ENCODE measurements around the gene BEND3.
A peak's percentile ranks its signal among the peaks of the same experiment; 100 is the strongest.

BEND3 gene

GRCh38 chr6:107045826-107046675, 69.3 kb downstream of the BEND3 start:
- H3K9me3 Mint-ChIP-seq: no peaks in the 10 kb centered on the region
- peaks cover 28% of the 10 kb centered on the region for H3K4me1 Mint-ChIP-seq
- H3K4me3 Mint-ChIP-seq: peak overlapping the region; percentile 64 to 73 (median 69)
- no peaks in the 10 kb centered on the region for H3K27me3 Mint-ChIP-seq (ENCODE audit: low read depth)
- H3K27ac Mint-ChIP-seq: peak overlapping the region; percentile 91 to 98 (median 98)
- TF ChIP-seq CTCF (IDR thresholded peaks at IDR 0.05; ENCODE audit: unreplicated experiment in 3 of 3): no peak
- H3K36me3 Mint-ChIP-seq (ENCODE audit: low read depth): peaks cover 51% of the 10 kb centered on the region

GRCh38 chr6:107033126-107033525, 82.2 kb downstream of the BEND3 start:
- TF ChIP-seq CTCF (IDR thresholded peaks at IDR 0.05; ENCODE audit: unreplicated experiment in 3 of 3): no peak
- H3K27ac Mint-ChIP-seq: no peak overlapping the region
- H3K9me3 Mint-ChIP-seq: no peaks in the 10 kb centered on the region
- no peak overlapping the region for H3K4me3 Mint-ChIP-seq
- H3K4me1 Mint-ChIP-seq: peaks cover 21% of the 10 kb centered on the region
- peaks cover 36% of the 10 kb centered on the region for H3K36me3 Mint-ChIP-seq (ENCODE audit: low read depth)
- H3K27me3 Mint-ChIP-seq (ENCODE audit: low read depth): no peaks in the 10 kb centered on the region

- no peaks in the 10 kb centered on the region for H3K9me3 Mint-ChIP-seq
- H3K27me3 Mint-ChIP-seq (ENCODE audit: low read depth): peaks cover under 1% of the 10 kb centered on the region
- H3K4me1 Mint-ChIP-seq: peaks cover 21% of the 10 kb centered on the region
- H3K27ac Mint-ChIP-seq: no peak overlapping the region
- no peak overlapping the region for H3K4me3 Mint-ChIP-seq
- H3K36me3 Mint-ChIP-seq (ENCODE audit: low read depth): peaks cover 36% of the 10 kb centered on the region
- no peak for TF ChIP-seq CTCF (IDR thresholded peaks at IDR 0.05; ENCODE audit: unreplicated experiment in 3 of 3)
Observed at GRCh38 chr6:107032051-107032450, 83.3 kb downstream of the BEND3 start.

- H3K4me3 Mint-ChIP-seq: peak overlapping the region; percentile 98 to 99 (median 99)
- H3K4me1 Mint-ChIP-seq: peaks cover 21% of the 10 kb centered on the region
- peaks cover 4% of the 10 kb centered on the region for H3K9me3 Mint-ChIP-seq
- TF ChIP-seq CTCF (IDR thresholded peaks at IDR 0.05; ENCODE audit: unreplicated experiment in 3 of 3): no peak
- H3K27ac Mint-ChIP-seq: peak overlapping the region; percentile 65 to 98 (median 69)
- H3K27me3 Mint-ChIP-seq (ENCODE audit: low read depth): peaks cover 4% of the 10 kb centered on the region
- peaks cover 32% of the 10 kb centered on the region for H3K36me3 Mint-ChIP-seq (ENCODE audit: low read depth)
Observed at GRCh38 chr6:107030151-107030550, 85.2 kb downstream of the BEND3 start.

- H3K27ac Mint-ChIP-seq: peak overlapping the region; percentile 18 to 52 (median 50)
- TF ChIP-seq CTCF (IDR thresholded peaks at IDR 0.05; ENCODE audit: unreplicated experiment in 3 of 3): no peak
- H3K27me3 Mint-ChIP-seq (ENCODE audit: low read depth): peaks cover 4% of the 10 kb centered on the region
- H3K36me3 Mint-ChIP-seq (ENCODE audit: low read depth): peaks cover 16% of the 10 kb centered on the region
- H3K4me3 Mint-ChIP-seq: peak overlapping the region; percentile 83 to 99 (median 98)
- peaks cover 21% of the 10 kb centered on the region for H3K4me1 Mint-ChIP-seq
- H3K9me3 Mint-ChIP-seq: peaks cover 4% of the 10 kb centered on the region
Observed at GRCh38 chr6:107026965-107027364, 88.3 kb downstream of the BEND3 start.

Measured in nephron (organoid).